Superior temporal gyrus (tissue), 1 donor: ENCODE results near the gene PRDX2.
A peak's percentile ranks its signal among the peaks of the same experiment; 100 is the strongest.

ENCODE experiments used
- DNase-seq: peaks from one replicate; pipeline ENCODE4 v3.0.0-alpha.2; 2016; ENCODE audit errors: extremely low spot score

PRDX2 gene

DNA sequence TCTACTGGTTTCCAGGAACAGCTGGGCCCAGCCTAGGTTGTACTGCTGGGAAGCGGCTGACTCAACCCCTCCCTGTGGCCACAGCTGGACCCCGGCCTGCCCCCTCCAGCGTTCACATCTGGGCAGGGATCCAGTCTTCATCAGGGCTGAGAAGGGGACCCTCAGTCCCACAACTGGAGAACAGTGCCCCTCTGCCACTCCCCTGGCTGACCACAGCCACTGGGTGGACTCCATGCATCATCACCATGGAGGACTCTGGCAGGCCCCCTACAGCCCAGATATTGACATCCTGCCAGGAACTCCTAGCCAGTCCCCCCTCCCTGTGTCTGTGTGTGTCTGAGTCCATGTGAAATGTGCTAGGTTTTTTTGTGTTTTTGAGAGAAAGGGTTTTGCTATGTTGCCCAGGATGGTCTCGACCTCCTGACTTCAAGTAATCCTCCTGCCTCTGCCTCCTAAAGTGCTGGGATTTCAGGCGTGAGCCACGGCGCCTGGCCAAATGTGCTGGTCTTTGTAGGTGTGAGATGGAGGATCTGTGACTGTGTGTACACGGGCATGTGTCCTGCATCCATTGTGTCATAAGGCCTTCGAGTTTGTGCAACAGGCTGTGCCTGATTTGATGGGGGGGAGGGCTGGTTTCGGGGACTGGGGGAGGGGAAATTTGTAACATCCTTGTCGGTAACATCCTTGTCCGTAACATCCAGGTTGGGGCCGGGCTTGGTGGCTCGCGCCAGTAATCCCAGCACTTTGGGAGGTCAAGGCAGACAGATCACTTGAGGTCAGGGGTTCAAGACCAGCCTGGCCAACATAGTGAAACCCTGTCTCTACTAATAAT lies 22.2 kb downstream of the PRDX2 start:
- DNase-seq: no peak

DNA sequence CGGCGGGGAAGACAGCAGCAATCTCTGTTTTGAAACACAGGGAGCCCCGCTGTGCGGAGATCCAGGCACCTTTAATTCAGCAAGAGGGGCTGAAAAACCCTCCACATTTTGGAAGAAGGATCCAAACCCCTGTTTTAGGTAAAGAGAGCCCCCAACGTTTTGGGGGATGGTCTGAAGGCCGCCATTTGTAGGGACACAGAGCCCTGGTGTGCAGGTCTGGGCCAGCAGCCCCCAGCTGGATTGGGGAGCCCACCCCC lies 22.8 kb downstream of the PRDX2 start:
- DNase-seq: no peak

DNA sequence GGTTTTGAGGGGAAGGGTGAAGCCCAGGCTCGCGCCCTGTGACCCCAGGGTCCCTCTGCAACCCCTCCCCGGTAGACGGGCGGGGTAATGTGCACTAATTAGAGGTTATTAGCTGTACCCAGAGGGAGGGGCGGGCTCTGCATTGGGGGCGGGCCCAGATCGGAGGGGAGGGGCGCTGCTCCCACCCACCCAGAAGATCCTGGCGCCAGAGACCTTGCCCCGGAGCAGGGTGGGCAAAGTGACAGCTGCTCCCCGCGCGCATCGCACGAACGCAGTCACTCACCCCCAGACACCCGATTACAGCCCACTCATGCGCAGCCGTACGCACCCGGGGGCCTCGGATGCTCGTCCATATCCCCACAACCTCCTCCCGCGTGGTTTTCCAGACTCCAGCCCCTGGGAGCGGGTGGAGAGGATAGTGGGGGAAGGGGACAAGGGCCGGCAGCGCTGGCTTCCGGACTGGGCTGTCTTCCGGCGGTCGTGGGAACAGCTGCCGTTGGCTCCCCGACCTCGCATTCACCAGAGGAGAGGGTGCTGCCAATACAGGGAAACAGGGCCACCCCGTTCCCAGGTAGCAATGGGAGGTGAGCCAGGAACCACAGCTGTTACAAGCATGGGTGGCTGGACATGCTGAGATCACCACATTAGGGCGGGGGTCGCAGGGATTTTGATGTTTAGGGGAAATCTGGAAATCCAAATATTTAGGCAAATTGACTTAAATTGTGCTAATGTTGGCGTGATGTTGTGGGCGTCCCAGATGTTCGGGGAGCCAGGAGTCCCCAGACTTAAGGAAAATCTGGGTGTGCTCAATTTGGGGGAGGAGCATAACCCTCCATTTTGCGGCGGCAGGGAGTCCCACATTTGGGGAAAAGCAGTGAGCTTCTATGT lies 23.3 kb downstream of the PRDX2 start:
- DNase-seq: peak; percentile 54

DNA sequence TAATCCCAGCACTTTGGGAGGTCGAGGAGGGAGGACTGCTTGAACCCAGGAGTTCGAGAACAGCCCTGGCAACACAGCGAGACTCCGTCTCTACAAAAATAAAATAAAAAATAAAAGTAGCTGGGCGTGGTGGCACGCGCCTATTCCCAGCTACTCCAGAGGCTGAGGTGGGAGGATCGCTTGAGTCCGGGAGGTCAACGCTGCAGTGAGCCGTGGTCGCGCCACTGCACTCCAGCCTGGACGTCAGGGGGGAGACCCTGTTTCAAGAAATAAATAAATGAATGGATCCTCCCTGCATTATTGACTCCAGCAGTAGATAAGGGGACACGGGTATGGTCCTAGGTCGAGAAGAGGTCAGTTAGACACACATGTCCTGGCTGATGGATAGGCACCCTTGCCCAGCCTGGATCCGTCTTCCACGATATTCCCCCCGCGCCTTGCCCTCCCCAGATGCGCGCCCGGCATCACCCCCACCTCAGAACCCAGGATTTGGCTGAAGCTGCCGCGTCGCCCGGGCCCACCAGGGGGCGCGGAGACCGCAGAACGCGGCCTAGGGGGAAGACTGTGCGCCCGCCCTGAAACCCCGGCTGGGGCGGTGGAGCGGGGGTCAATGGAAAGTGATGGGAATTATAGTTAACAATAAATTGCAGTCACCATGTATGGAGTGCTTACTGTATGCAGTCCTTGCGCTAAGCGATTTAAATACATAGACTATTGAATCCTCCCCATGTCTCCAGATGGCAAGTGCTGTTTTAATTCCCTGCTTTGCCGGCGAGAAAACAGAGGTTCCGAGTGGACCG lies 24.2 kb downstream of the PRDX2 start:
- peak; percentile 87 for DNase-seq

DNA sequence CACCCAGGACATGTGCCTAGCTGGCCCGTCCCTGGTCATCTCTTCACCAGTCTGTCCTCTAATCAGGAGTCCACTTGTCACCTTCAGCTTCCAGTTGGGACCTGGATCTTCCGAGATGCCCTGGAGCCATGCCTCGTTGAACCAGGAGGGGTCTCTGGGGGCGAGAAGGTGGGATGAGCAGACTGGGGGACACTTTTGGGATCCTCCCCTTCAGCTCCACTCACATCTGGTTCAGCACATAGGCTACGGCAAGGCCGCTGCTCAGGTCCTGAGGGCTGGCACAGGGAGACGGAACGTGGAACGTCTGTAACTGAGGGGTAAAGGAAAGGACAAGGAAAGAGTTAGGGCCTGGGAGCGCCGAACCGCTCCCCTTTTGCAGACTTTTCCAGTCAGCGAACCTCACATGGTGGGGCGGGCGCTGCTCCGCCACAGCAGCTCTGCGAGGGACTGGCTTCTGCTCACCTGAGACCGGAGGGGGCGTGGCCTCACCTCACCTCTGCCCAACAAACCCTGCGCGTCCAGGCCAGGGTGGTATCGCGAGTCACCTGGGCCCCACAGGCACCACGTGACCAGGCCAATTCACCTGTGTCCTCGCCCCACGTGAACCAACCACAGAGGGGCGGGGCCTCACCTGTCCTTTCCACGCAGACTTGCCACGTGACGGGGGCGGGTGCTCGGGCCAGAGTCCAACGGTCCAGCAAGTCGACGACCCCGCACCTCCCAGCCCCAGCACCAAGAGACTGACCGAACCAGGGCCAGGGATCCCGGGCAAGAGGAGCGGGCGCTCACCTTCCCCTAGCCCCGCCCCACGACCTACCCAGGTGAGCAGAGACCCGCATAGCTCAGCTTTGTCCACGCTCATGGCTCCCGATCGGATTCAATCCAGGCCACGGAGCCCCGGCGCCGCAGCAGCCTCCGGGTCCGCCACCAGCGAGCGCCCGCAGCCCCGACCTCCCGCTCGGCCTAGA lies 26.7 kb downstream of the PRDX2 start, which contains the start of gene HOOK2:
HOOK2 (minus strand) TSS at position 965 of the 968 bp plus-strand sequence; CDS start at position 862, 103 bp downstream.
- DNase-seq: no peak

DNA sequence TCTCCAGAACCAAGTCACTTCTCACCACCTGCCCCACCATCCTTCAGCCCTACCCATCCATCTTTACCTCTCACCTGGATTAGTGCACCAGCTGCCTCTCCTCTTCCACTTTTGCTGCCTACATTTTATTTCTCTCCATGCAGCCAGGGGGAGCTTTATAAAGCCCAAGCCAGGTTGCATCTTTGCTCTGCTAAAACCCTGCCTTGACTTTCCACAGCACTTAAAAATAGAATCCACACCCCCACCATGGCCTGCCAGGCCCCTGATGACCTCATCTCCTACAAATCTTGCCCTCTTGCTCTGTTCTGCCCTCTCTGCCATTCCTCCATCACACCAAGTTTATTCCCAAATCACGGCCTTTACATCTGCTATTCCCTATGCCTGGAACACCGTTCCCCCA lies 28.0 kb downstream of the PRDX2 start:
- DNase-seq: no peak

DNA sequence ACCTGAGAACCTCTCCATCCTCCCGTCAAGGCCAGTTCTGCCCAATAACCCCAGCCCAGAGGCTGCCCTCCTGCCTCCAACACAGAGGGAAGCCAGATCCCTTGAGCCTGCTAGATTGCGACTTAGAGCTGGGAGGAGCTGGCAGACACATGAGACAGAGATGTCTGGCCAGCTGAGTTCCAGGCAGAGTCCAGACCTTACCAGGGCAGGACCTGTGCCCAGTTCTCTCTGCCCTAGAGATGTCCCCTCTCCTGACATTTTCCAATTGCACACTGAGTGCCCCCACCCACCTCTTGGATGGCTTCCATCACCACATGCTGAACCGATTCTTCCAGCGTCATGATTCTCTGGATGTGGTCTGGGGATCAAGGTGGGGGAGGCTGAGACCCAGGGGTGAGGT lies 29.3 kb downstream of the PRDX2 start:
- no peak for DNase-seq

DNA sequence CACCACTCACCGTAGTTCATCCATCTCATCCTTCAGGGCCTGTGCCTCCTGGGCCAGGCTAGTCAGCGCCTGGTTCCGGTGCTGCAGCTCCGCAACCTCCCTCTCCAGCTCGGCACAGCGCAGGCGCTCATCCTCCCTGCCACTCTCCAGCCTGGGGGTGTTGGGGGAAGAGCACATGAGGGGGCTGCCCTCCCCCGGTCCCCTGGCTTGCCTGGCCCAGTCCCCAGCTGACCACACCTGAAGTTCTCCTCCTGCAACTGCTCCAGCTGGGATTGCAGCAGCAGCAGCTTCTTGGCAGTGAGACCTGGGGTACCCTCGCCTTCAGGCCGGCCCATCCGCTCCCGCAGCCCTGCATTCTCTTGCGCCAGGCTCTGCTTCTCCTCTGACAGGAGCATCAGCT lies 30.7 kb downstream of the PRDX2 start:
- DNase-seq: no peak

DNA sequence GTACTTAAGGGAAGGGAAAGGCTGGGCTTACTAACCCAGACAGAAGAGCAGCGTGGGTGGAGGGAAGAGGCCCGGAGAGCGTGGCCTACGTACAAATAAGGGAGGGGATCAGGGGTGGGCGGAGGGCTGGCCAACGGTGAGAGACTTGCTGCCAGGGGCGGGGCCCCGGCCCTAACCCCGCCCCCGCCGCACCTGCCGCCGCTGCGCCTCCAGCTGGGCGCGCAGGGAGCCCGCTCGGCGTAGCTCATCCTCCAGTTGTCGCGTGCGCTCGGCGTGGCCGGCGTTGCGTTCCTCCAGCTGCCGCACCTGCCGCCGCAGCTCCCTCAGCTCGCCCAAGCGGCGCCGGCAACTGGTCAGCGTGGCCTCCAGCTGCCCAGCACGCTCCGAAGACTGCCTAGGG lies 31.9 kb downstream of the PRDX2 start:
- DNase-seq: no peak

DNA sequence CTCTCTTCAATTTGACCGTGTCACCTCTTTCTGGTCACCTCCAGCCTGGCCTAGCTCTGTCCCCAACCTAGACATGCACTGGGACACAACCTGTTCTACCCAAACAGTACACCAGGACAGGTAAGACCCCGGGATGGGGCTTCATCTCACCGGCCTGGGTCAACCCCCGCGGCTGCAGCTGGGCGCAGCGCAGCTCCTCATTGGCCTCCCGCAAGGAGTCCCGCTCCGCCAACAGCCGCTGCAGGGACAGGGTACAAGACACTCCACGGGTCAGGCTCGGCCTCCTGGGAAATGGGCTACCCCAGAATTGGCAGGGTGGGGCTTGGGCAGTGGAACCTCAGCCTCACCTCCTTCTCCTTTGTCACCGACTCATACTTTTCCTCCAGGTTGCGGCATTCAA lies 33.9 kb downstream of the PRDX2 start:
- no peak for DNase-seq

DNA sequence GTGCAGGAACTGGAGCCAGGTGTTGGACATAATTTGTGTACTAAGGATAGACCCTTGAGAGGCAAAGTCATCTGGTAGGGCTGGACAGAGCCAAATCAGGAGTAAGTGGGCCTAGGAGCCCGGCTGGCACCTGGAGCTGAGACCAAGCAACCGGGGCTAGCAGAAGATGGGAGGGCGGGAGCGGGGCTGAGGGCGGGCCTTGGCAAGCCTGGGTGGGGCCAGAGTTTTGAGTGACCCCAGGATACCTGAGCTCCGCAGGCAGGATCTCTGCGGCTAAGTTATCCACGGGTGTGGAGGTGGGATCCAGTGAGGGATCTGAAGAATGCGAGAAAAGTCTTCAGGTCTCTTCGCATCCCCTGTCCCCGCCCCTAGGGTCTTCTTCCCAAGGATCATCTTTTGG lies 34.5 kb downstream of the PRDX2 start:
- DNase-seq: no peak

DNA sequence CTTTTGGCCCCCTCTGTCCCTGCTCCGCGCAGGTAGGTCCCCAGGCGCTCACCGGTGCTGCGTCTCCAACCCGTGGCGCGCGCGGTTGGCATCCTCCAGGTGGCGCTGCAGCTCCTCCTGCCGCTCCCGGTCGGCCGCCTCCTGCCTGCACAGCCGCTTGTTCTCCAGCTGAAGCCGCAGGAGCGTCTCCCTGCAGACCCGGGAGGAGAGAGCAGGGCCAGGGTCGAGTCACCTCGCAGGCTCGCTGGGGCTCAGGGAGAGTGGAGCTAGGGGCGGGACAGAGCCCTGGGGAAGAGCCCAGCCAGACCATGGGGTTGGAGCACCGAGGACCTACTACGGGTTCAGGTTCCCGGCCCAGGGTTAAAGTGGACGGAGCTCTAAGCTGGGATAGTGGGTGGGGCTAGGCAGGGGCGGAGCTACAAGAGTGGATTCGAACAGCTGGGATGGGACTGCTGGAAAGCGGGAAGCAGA lies 35.5 kb downstream of the PRDX2 start:
- DNase-seq: peak; percentile 57

DNA sequence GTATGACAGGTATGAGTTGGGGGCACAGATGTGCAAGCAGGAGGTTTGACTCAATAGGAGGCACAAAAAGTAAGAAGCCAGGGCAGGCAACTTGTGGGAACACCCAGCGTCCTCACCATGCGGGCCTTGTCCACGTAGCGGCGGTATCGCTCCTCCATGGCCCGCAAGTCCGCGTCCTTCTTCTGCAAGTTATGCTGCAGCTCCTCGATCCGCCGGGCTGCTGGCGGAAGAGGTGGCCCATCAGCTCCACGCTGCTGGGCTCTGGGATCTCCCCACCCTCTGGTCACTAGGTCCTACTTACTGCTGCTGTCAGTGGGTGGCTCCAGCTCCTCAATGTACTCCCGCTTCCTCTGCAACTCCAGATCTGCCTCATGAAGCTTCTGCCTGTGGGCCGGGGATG lies 36.9 kb downstream of the PRDX2 start:
- DNase-seq: no peak

DNA sequence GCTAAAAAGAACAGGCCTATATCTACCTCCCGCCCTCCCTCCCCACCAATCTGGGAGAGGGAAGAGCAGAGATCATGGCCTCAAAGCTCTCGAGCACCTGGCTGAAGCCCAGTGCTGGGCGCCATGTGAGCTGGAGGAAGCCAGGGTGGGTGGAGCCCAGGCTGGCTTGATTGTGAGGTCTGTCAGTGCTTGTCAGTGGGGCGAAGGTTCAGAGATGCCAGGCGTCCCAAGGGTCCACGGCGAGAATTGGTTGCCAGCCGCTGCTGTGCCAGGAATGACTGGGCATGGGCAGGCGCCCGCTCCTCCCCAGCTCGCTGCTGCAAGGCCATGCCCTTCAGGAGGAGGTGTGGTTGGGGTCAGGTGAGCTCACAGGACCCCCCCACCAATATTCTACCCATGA lies 38.5 kb downstream of the PRDX2 start:
- DNase-seq: no peak

DNA sequence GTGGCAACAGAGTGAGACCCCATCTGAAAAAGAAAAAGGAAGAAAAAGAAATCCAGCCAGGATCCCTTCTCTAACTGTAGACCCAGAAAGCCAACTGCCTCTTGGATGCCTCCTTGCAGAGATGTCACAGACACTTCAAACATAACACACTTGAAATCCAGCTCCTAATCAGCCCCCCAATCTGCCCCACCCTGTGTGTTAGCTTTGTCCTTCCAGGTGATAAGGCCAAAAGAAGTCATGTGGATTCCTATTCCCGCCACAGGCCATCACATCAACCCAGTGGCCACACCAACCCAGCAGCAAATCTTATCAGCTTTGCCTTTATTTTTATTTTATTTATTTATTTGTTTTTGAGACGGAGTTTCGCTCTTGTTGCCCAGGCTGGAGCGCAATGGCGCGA lies 41.9 kb downstream of the PRDX2 start:
- DNase-seq: no peak

DNA sequence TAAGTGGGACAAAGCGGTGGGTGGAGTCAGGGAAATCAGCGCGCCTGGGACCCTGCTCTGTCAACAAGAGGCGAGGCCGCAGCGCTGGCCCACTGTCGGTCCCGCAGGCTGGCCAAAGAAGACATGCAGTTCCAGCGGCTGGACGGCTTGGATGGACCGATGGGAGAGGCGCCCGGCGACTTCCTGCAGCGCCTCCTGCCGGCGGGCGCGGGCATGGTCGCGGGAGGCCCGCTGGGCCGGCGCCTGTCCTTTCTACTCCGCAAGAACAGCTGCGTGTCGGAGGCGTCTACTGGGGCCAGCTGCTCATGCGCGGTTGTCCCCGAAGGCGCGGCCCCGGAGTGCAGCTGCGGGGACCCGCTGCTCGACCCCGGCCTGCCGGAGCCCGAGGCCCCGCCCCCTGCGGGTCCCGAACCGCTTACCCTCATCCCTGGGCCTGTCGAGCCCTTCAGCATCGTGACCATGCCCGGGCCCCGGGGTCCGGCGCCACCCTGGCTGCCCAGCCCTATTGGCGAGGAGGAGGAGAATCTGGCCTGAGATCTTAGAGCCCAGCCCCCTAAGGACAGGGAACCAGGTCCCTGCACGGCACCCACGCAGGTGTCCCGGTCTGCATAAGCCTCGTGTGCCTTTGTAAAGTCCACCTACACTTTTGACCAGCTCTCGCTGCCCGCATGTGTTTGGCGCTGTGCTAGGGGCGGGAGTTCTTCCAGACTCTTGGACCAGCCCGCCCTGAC lies 43.9 kb downstream of the PRDX2 start:
- DNase-seq: peak; percentile 51

DNA sequence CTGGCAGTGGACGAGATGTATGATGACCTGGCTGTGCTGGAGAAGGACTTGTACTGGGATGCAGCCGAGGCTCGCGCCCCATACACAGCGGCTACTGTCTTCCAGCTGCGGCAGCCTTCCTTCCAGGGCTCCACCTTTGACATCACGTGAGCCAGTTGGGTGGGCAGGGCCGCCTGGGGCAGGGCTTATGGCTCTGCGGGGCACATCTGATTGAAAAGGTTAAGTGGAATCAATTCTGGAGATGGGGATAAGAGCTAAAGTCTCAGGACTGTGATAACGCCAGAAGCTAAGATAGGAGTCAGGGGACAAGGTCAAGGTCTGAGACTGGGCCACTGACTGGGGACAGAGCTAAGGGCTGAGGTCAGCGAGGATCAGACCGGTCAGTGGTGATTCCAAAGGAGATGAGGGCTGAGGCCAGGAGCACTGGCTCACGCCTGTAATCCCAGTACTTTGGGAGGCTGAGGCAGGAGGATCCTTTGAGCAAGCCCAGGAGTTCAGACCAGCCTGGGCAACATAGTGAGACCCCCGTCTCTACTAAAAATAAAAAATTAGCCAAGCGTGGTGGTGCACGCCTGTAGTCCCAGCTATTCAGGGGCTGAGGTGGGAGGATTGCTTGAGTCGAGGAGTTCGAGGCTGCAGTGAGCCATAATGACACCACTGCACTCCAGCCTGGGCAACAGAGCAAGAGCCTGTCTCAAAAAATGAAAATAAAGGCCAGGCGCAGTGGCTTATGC lies 45.3 kb downstream of the PRDX2 start:
- no peak for DNase-seq

DNA sequence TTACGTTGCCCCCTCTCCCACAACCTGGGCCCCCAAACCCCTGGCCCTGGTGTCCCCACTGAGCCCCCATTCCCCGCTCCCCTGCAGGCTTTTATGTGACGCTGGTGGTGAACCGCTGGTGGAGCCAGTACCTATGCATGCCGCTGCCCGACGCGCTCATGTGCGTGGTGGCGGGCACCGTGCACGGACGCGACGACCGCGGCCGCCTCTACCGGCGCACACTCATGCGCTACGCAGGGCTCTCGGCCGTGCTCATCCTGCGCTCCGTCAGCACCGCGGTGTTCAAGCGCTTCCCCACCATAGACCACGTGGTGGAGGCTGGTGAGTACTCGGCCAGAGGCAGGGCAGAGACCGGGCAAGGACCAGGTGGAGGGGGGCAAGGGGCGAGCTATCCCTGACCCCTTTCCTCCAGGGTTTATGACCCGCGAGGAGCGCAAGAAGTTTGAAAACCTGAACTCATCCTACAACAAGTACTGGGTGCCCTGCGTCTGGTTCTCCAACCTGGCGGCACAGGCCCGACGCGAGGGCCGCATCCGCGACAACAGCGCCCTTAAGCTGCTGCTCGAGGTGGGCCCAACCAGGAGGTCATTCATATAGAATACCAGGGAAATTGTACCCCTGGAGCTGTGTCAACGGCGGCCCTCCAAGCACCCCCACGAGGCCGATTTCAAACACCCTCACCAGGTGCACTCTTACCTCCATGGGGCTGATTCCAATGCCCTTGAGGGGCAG lies 47.0 kb downstream of the PRDX2 start:
- no peak for DNase-seq
